OCI-LY7 (cell line): ENCODE measurements around the gene ZNF277. TPM values are rescaled to one million over a fixed set of nuclear protein-coding genes. Genes with fewer than 3 reads are reported as not detected.
"Not testable (repeated sequence)": the region's sequence is repeated elsewhere in the genome, so short reads cannot be mapped to it uniquely, and the experiment has no call there.

ENCODE experiments used
- BruUV-seq: library from RNA; stranded (reverse); fragments of 400-500 nt; replicated peaks from 2 replicates; lab custom pipeline; 2021; lab: Mats Ljungman, UMichigan
- CTCF ChIA-PET: fragments of 300-600 bp; sonication (Branson Sonifier 250); formaldehyde crosslinking; loops from one replicate; lab custom pipeline; 2022; ENCODE audit warnings: antibody characterized with exemption; ENCODE audit not compliant: unreplicated experiment; lab: Charles Lee
- POLR2A ChIA-PET: fragments of 300-600 bp; sonication (Branson Sonifier 250); formaldehyde crosslinking; loops from one replicate; lab custom pipeline; 2022; ENCODE audit warnings: antibody characterized with exemption; lab: Charles Lee
- DNase-seq: peaks from one replicate; pipeline ENCODE4 v3.0.0-alpha.2; 2015; ENCODE audit warnings: low spot score
- H2AFZ ChIP-seq: fragments of 200-600 bp; sonication (generic), shearing (Covaris generic); 2 replicates; pipeline ENCODE4 v1.6.1; 2014; ENCODE audit warnings: mild to moderate bottlenecking, antibody characterized with exemption, low read length, moderate library complexity
- H3K27ac ChIP-seq: fragments of 200-600 bp; sonication (generic); 2 replicates; pipeline ENCODE4 v1.5.1; 2014; ENCODE audit warnings: mixed run types, low read depth, mild to moderate bottlenecking, moderate library complexity, low read length, inconsistent platforms; ENCODE audit not compliant: poor library complexity, severe bottlenecking
- H3K36me3 ChIP-seq: fragments of 200-600 bp; sonication (generic); 2 replicates; pipeline ENCODE4 v1.6.1; 2014; ENCODE audit warnings: mild to moderate bottlenecking, antibody characterized with exemption, low read length, moderate library complexity, mixed read lengths; ENCODE audit not compliant: insufficient read depth
- H3K4me1 ChIP-seq: fragments of 200-600 bp; sonication (generic); 2 replicates; pipeline ENCODE4 v1.5.1; 2014; ENCODE audit warnings: mild to moderate bottlenecking, low read length; ENCODE audit not compliant: insufficient read depth, poor library complexity, severe bottlenecking
- H3K4me2 ChIP-seq: fragments of 200-600 bp; sonication (generic); 2 replicates; pipeline ENCODE4 v1.6.1; 2014; ENCODE audit warnings: mild to moderate bottlenecking, low read length
- H3K4me3 ChIP-seq: fragments of 200-600 bp; sonication (generic); 2 replicates; pipeline ENCODE4 v1.5.1; 2014; ENCODE audit warnings: mild to moderate bottlenecking, low read depth, low read length; ENCODE audit not compliant: poor library complexity, severe bottlenecking
- H3K79me2 ChIP-seq: fragments of 200-600 bp; sonication (generic); 2 replicates; pipeline ENCODE4 v1.6.1; 2016; ENCODE audit warnings: low read depth, mild to moderate bottlenecking, low read length, moderate library complexity, mixed read lengths; ENCODE audit not compliant: insufficient read depth
- H3K9me2 ChIP-seq: fragments of 200-600 bp; sonication (generic); 2 replicates; pipeline ENCODE4 v1.6.1; 2016; ENCODE audit warnings: mild to moderate bottlenecking, low read length, mixed read lengths; ENCODE audit not compliant: insufficient read depth
- H3K9me3 ChIP-seq: fragments of 200-600 bp; sonication (generic); 2 replicates; pipeline ENCODE4 v1.6.1; 2014; ENCODE audit warnings: mild to moderate bottlenecking, mixed run types, low read length, mixed read lengths
- H4K20me1 ChIP-seq: fragments of 200-600 bp; sonication (generic); 2 replicates; pipeline ENCODE4 v1.6.1; 2014; ENCODE audit warnings: mild to moderate bottlenecking, antibody characterized with exemption, low read length, moderate library complexity, mixed read lengths; ENCODE audit not compliant: insufficient read depth
- CTCF ChIP-seq: fragments of 200-600 bp; sonication (generic); conservative IDR thresholded peaks from 2 replicates; pipeline ENCODE4 v1.5.1; 2014; ENCODE audit warnings: mild to moderate bottlenecking, antibody characterized with exemption, low read length, moderate library complexity, mixed read lengths
- EZH2phosphoT487 ChIP-seq: fragments of 200-600 bp; sonication (generic); IDR thresholded peaks from 2 replicates; pipeline ENCODE4 v1.6.1; 2018; ENCODE audit warnings: low read depth, borderline replicate concordance, mild to moderate bottlenecking, mixed run types, antibody characterized with exemption, low read length, moderate library complexity, mixed read lengths
- intact Hi-C: fragments of 100-400 bp; cut with micrococcal nuclease; formaldehyde crosslinking; loops from one replicate; pipeline ENCODE4 v1.10.0; 2022; ENCODE audit not compliant: unreplicated experiment
- total RNA-seq, 2 experiments: library from RNA; depleted of rRNA in 1 of 2; stranded (reverse); fragments of >200 nt in 1 of 2; shearing (Covaris generic) in 1 of 2; gene quantifications; 2 replicates each; pipeline ENCODE4 v1.2.3, GENCODE V29; 2014 to 2022

ZNF277 gene
- total RNA-seq, 2 experiments from 2014 or later, result 18.1 to 20.5 TPM

- CTCF ChIA-PET, result no interaction called here
- H3K4me3 ChIP-seq, result no peak overlapping the region
Observed at GRCh38 chr7:112238852-112239610, 32.5 kb downstream of the ZNF277 start.

GRCh38 chr7:112248598-112248997 lies 42.1 kb downstream of the ZNF277 start:
- TF ChIP-seq CTCF (no peak), EZH2phosphoT487 (no peak)
- Histone ChIP-seq H4K20me1 (0 out of 2 replicates have a peak, but pooled peaks cover 8% of the 10 kb centered on the region), H3K9me2 (no peaks in the 10 kb centered on the region), H3K4me2 (no peak overlapping the region), H3K27ac (no peak overlapping the region), H3K4me1 (no peaks in the 10 kb centered on the region), H2AFZ (no peak overlapping the region), H3K4me3 (no peak overlapping the region), H3K9me3 (no peaks in the 10 kb centered on the region), H3K36me3 (no peaks in the 10 kb centered on the region), H3K79me2 (no peaks in the 10 kb centered on the region)
- POLR2A ChIA-PET, result interaction anchor here (0.7 kb wide), 1 partner anchor 55 kb away, joined by 4 read pairs; no protein-coding TSS in a partner anchor
- no TSS peak for BruUV-seq
- intact Hi-C loops, result no loop called here
- no peak for DNase-seq
- CTCF ChIA-PET, result no interaction called here

More at GRCh38 chr7:112238852-112239610, 32.5 kb downstream of the ZNF277 start:
- H3K9me2 ChIP-seq, result no peaks in the 10 kb centered on the region
- no peaks in the 10 kb centered on the region for H3K36me3 ChIP-seq
- H2AFZ ChIP-seq, result no peak overlapping the region
- BruUV-seq, result no TSS peak
- H3K4me1 ChIP-seq, result no peaks in the 10 kb centered on the region
- H3K9me3 ChIP-seq, result no peaks in the 10 kb centered on the region
- H4K20me1 ChIP-seq, result no peaks in the 10 kb centered on the region
- no peak overlapping the region for H3K27ac ChIP-seq
- DNase-seq, result no peak
- POLR2A ChIA-PET, result interaction anchor here (0.6 kb wide), 1 partner anchor 89 kb away, joined by 3 read pairs; no protein-coding TSS in a partner anchor
- no peaks in the 10 kb centered on the region for H3K79me2 ChIP-seq
- intact Hi-C loops, result no loop called here
- no peak overlapping the region for H3K4me2 ChIP-seq
- TF ChIP-seq EZH2phosphoT487 (no peak), CTCF (no peak)

- H3K36me3 ChIP-seq, DNase-seq, intact Hi-C loops, BruUV-seq, H3K4me1 ChIP-seq, H3K4me2 ChIP-seq, H4K20me1 ChIP-seq, H3K79me2 ChIP-seq, H3K4me3 ChIP-seq, H2AFZ ChIP-seq, CTCF ChIA-PET, H3K9me2 ChIP-seq, H3K27ac ChIP-seq, H3K9me3 ChIP-seq: not testable (repeated sequence)
- POLR2A ChIA-PET, result interaction anchor here (0.6 kb wide), 1 partner anchor 165 kb away, joined by 4 read pairs; no protein-coding TSS in a partner anchor
Observed at GRCh38 chr7:112249967-112250366, 43.5 kb downstream of the ZNF277 start.
